WTC11 (cell line): ENCODE data around the gene LFNG.

Experiments
- CREM ChIP-seq: sonication (generic); formaldehyde crosslinking; IDR thresholded peaks from 2 replicates; pipeline ENCODE4 v1.8.1; 2022; ENCODE audit warnings: mild to moderate bottlenecking, missing genetic modification reagents, moderate library complexity
- RELA ChIP-seq: sonication (generic); formaldehyde crosslinking; IDR thresholded peaks from 2 replicates; pipeline ENCODE4 v1.8.1; 2022; ENCODE audit warnings: missing genetic modification reagents, mild to moderate bottlenecking, borderline replicate concordance
- TCF7 ChIP-seq: sonication (generic); formaldehyde crosslinking; IDR thresholded peaks from 2 replicates; pipeline ENCODE4 v1.8.0; 2022; ENCODE audit warnings: mild to moderate bottlenecking, low read depth, missing genetic modification reagents, moderate library complexity
- TEAD4 ChIP-seq: sonication (generic); formaldehyde crosslinking; IDR thresholded peaks from 2 replicates; pipeline ENCODE4 v1.8.0; 2022; ENCODE audit warnings: mild to moderate bottlenecking, missing genetic modification reagents
- TF ChIP-seq, protein P1 (sequence below): fragments of 200-600 bp; IDR thresholded peaks from 2 replicates; pipeline ENCODE4 v1.8.0; 2022; ENCODE audit warnings: antibody characterized with exemption
- TF ChIP-seq, protein P2 (sequence below): sonication (generic); formaldehyde crosslinking; IDR thresholded peaks from 2 replicates; pipeline ENCODE4 v1.8.0; 2022; ENCODE audit warnings: mild to moderate bottlenecking, missing genetic modification reagents

DNA sequence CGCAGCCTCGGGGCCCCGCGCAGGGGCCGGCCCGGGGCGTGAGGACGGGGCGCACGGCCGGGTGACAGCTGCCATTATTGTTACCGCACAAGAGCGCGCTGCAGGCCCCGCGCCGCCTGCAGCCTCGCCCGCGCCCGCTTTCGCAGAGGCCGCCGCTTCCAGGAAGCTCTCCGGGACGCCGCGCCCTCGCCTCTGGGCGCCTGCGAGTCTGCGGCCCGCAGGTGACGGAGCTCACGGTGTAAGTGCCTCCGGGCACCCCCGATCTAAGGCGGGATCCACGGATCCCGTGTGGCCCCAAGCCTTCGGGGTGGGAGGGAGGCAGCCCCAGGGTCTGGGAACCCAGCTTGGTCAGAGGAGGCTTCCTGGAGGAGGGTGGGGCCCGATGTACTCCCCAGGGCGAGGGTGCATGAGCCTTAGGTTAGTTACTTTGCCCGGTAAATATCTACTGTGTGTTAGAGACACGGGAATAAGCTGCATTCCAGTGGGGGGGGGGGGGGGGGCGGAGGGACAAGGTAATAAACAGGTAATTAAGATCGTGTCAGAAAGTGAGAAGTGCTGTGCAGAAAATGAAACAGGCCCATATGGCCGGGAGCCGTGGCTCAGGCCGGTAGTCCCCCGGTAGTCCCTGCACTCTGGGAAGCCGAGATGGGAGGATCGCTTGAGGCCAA, 39.8 kb downstream of the LFNG start:
- TF ChIP-seq, protein P1, sequence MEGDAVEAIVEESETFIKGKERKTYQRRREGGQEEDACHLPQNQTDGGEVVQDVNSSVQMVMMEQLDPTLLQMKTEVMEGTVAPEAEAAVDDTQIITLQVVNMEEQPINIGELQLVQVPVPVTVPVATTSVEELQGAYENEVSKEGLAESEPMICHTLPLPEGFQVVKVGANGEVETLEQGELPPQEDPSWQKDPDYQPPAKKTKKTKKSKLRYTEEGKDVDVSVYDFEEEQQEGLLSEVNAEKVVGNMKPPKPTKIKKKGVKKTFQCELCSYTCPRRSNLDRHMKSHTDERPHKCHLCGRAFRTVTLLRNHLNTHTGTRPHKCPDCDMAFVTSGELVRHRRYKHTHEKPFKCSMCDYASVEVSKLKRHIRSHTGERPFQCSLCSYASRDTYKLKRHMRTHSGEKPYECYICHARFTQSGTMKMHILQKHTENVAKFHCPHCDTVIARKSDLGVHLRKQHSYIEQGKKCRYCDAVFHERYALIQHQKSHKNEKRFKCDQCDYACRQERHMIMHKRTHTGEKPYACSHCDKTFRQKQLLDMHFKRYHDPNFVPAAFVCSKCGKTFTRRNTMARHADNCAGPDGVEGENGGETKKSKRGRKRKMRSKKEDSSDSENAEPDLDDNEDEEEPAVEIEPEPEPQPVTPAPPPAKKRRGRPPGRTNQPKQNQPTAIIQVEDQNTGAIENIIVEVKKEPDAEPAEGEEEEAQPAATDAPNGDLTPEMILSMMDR: no peak
- TF ChIP-seq TEAD4 (CRISPR knock-in tag) (no peak), RELA (CRISPR knock-in tag) (no peak), TCF7 (CRISPR knock-in tag) (no peak), CREM (CRISPR knock-in tag) (no peak)
- TF ChIP-seq, protein P2, sequence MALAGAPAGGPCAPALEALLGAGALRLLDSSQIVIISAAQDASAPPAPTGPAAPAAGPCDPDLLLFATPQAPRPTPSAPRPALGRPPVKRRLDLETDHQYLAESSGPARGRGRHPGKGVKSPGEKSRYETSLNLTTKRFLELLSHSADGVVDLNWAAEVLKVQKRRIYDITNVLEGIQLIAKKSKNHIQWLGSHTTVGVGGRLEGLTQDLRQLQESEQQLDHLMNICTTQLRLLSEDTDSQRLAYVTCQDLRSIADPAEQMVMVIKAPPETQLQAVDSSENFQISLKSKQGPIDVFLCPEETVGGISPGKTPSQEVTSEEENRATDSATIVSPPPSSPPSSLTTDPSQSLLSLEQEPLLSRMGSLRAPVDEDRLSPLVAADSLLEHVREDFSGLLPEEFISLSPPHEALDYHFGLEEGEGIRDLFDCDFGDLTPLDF: no peak
